Middle frontal gyrus (tissue), 1 donor: Measurements from ENCODE around the gene RGS12.

Experiments used
- DNase-seq: peaks from one replicate; pipeline ENCODE4 v3.0.0-alpha.2; 2015; ENCODE audit warnings: low spot score; ENCODE audit errors: extremely low spot score

The RGS12 gene

DNA sequence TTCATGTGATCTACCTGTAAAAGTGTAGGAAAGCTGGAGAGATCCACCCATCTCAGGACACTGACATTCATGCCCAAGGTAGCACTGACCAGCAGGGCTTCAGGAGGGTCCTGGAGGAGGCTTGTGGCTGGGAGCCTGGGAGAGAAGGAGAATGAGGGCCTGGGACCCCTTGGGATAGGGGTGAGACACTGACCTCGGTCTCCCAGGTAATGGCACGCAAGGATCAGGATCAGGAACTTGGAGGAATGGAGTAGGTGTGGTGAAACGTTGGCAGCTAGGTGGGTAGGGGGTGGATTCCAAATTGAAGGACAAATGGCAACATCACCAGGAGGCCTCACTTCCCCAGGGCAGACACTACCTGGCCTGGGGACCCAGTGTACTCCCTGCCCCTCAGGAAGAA is 12.4 kb upstream of the RGS12 start:
- no peak for DNase-seq

DNA sequence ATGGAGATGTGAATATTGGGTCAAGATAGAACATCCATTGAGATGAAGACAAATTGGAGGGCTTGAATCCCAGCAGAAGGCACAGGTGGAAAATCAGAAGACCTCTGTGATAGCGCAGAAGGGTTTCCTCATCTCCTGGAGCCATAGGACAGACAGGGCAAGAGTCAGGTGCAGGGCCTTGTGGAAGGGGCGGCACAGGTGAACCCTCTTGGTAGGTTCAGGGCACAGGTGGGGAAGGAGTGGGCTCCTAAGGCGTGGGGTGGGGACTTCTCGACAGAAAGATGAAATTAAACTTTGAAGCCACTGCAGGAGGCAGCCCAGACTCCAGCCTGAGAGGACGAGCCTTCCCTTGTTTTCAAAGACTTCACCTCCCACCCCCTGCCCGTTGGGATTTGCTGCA is 9.3 kb upstream of the RGS12 start:
- no peak for DNase-seq

DNA sequence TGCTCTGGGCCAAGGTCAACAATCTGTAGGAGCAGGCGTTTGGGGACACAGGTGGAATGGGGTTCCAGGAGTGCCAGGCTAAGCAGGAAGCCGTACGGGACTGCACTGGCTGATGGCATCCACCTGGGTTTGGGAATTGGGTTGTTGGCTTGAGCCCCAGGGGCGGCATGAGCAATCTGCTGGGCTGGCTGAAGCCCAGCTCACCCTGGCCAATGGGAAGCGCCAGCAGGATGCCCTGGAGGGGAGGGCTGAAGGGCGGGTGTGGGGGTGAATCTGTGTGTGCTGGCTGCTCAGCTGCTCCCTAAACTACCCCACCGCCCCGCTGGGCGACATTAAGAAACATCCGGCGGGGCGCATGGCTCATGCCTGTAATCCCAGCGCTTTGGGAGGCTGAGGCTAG is 8.9 kb upstream of the RGS12 start:
- no peak for DNase-seq

DNA sequence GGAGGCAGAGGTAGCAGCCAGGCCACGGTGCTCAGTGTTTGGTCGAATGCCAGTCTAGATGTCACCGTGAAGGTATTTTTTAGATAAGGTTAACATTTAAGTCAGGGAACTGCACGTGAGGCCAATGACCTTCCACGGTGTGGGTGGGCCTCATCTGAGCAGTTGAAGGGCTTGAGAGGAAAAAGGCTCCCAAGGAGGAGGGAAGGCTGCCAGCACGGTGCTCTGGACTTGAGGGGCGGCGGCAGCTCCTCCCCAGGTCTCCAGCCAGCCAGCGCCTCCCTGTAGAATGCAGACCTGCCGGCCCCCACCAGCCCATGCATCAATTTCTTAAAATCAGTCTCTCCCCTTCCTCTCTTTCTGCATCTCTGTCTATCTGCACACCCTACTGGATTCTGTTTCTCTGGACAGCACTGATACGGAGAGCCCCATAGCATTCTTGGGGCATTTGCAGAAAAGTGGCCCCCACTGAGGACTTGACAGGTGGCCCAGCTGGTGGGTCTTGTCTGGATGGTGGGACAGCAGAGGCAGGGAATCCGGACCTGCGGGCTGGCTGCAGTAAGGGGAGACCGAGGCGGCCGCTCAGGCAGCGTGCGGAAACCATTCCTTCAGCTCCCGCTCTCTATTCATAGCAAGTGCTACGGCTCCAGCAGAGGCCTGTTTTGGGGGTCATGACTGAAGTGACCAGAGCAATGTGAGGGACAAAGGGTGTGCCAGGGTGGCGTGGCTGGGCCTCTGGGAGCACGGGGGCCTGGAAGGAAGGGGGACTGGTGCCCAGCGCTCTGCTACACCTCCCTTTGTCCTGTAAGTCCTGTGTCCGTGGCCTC is 7.9 kb upstream of the RGS12 start:
- no peak for DNase-seq

DNA sequence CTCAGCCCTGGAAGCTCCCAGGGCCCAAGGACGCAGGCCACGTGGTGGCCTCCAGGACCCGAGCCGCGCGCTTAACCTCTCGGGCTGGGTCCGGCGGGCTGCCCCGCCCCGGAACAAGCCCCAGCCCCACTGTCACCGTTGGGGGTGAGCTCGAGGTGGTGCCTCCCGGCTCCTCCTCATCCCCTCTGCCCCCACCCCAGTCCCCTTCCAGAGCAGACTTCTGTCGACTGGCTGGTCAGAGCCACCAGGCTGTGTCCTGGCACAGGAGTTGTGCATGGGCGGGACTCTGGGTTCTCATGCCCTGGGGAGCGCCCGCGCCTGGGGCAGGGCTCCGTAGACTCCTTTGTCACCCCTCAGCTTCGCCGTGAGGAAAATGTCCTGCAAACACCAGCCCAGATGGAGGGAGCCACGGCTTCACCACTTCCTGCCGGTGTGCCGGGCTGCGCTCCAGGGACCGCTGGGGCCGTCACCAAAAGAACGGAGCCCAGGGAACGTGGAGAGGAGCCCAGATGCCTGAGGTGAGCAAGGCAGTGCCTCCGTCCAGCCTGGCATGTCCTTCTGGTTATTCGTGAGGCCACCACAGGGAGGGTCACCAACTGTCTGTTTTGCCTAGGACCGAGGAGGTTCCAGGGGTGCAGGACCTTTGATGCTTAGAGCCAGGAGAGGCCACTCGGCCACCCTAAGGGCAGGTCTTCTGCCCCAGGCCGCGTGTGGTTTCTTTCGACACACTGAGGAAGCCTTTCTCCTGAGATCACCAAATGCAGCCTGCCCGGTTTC is 7.1 kb upstream of the RGS12 start:
- DNase-seq = no peak

DNA sequence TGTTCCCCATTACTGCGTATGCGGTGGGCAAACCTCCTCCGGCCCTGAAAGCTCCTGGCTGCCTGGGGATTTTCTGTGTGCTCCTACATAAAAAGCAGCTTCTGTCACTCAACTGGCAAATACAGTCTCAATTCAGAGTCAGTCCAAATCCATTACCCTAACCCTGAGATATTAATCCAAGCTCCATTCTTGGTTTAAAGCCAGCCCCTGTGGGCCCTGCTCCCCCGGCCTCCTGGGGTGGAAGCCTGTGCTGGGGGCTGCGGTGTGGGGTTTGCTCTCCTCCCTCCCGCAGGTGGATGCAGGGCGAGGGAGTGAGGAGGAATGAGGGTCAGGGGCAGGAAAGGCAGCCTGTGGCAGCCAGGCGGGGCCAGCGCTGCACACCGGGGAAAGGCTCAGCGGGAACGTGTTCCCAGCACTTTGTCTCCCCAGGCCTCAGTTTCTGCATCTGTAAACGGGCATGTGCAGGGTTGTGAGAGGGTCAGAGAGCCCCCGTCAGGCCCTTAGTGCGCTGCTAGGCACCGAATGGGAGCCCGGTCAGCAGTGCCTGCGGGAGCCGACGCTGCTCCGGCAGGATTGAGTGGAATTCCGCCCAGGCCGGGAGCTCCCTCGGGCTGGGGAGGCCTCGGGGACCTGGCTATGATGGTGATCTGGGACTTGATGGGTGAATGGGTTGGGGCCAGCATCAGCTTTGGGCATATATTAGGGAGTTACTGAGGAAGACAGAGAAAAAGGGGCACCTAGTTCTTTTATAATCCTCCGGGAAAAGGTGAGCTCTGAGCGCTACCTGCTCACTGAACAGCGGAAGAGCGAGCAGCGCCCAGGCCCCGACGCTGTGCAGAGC is 6.3 kb upstream of the RGS12 start:
- DNase-seq = no peak

DNA sequence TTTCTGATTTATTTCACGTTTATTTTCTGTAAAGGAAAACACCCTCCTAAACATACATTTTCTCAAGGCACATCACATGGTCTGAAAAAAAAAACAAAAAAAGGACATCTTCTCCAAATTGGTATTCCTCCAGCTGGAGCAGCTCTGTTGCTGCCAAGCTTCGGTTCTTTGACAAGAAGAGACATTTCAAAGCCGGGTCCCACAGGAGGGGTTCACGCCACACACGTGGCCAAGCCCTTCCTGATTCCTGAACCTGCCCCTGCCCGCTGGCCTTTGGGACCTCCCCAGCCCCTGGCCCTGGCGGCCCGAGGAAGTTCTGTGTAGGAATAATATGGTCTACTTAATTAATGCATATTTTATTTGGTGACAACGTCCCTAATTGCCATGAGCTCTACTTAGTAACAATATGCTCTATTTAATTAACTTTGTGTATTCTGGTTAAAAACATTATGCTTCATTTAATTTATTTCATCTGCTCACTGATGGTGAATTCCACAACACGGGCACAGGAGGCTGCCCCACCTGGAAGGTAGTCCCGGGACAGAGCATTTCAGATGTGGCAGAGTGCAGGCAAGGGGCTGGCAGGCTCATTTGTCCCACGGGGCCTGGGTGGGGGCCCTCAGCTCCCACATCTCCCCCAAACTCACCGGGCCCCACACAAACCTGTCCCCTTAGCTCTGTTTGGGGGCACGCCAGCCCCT is 5.4 kb upstream of the RGS12 start:
- DNase-seq = no peak

DNA sequence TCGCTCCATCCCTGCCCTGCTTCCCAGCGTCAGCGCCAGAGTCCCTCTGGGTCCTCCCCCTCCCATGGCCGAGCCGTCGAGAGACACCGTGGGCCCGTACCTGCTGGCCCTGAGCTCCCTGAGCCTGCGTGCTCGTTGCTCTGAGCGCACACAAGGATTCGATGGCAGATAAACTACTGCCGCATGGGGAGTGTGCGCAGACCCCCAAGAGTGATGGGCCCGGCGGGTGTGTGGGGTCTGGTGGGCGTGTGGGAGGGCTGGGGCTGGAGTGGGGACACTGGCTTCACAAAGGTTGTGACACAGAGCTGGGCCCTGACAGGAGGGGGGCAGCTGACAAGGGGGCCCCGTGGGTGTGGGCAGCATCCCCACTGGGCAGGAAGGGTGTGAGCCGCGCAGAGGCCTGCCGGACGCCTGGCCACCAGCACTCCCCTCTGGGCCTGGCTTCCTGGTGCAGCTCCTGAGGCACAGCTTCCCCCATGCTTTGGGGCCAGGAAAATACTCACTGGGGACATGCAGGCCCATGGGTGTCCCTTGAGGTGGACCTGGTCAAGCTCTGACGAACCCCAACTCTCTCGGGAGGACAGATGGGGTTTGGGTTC is 4.8 kb upstream of the RGS12 start:
- DNase-seq = no peak

DNA sequence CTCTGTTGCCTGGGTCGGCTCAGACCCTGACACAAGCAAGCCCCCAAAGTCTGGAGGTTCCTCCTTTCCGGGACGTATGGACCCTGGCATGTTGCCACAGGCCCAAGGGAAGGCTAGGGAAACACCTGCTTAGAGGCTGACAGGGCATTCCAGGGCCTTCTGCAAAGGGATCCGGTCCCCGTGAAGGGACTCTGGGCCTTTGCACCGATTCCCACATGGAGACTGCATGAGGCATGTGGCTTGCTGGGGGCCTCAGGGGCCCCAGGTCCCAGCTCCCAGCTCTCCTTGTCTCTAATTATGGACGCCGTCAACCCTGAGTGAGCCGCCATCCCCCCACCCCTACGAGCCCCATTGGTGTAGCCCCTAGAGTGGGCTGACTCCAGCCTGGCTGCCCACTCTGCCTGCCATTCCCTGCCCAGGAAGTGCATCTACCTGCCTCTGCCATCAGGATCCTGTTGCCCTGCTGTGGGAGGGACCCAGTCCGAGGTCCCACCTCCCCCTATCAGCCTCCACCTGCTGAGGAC is 4.2 kb upstream of the RGS12 start:
- DNase-seq = no peak

DNA sequence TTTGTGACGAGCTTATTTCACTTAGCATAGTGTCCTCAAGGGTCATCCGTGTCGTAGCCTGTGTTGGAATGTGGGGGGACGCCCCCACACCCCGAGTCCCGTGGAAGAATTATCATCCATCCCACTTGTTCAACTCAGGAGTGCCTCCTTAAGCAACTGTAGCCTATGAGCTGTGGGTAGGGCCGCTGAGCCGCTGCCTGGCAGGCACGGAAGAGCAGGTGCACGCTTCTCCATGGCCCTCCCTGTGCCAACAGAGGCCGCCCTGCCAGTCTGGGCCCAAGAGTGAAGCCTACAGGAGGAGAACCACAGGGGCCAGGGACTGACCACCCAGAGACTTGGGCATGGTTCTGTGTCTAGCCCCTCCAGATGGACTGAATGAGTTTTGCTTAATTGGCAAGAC is 2.3 kb upstream of the RGS12 start:
- DNase-seq = no peak

DNA sequence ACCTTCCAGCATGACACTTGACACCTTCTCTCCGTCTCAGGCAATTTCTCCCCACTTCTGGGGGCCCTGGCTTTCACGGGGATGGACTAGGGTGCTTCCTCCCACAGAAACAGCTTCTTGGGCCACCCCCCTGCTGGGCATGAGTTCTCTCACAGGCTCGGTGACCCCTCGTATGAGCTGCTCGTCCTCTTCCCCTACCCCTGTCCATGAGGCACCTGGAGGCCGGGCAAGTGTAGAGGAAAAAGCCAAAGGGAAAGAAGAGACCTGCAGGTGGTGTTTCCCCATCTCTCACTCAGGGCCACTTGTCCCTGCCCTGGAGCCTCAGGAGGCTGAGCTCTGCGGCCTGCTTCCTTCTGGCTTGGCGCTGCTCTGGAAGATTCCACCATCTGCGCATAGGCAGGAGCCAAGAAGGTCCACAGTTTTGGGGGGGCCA is 1.9 kb upstream of the RGS12 start:
- no peak for DNase-seq

DNA sequence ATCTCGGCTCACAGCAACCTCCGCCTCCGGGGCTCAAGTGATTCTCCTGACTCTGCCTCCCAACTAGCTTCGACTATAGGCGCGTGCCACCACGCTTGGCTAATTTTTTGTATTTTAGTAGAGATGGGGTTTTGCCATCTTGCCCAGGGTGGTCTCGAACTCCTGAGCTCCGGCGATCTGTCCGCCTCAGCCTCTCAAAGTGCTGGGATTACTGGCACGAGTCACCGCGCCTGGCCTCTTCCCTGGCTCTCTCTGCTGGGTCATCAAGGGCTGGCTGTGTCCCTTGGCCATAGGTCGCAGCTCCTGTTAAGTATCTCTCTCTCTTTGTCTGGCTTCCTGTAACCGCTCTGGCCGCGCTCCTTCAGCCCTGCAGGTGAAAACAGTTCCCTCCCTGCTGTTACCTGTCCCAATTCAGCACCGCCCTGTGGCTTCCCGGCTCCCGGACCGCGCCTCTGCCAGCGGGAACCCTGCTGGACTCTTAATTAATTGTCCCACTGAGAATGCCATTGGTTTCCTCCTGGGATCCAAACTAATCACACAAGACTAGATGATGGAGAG is 1.3 kb upstream of the RGS12 start:
- no peak for DNase-seq

DNA sequence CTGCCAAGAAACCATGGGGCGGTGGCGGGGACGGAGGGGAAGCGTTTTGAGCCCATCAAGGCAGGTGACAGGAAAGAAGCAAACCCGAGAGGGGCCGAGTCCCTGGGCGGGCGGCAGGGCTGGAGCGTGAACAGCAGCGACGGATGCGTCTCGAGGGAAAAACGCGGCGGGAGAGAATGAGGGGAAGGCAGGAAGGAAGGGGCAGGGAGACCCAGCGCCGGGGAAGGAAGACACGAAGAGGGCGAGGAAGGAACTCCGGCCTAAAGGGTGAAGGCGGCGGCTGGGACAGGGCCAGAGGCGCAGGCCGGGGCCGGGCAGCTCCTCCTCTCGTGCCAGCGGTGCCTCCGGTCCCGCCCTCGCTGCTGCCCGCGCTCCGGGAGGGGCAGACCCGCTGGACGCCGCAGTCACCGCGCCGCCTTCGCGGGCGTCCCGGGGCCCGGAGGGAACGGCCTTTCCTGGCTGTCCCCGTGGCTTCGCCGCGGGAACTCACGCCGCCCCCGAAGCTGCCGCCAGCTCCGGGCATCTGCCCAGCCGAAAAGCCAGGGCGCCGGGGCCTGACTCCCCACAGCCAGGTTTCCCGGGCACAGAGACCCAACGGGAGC is 751 bp upstream of the RGS12 start:
- no peak for DNase-seq

DNA sequence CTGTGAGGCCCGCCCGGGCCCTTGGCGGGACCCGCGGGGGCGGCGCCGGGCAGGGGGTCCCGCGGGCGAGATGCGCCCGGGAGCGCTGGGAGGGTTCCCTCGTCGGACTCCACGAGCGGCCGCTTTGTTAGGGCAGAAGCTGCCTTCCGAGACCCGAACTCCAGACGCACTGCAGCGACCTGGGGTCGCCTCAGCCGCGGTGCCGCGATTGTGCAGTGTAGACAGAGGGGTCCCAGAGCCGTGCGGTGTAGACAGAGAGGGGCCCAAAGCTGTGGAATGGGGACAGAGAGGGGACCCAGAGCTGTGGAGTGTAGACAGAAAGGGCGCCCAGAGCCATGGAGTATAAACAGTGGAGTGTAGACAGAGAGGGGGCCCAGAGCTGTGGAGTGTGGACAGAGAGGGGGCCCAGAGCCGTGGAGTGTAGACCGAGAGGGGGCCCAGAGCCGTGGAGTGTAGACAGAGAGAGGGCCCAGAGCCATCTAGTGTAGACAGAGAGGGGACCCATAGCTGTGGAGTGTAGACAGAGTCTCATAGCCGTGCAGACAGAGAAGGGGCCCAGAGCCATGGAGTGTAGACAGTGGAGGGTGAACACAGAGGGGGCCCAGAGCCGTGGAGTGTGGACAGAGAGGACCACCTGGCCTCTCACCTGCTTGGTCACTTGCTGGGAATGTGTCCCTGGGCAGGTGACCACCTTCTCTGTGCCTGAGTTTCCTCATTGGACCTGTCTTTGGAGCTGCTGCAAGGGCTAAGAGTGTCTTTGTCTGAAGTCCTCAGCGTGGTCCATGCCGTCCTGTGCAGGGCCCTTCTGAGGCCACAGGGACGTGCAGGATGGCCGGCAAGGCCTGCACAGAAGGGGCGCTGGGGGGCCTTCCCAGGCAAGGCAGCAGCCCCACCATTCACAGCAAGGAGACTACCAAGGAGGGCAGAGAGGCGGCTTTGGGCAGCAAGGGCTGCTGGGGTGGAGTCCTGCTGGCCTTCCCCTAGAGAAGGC is 875 bp downstream of the RGS12 start:
- DNase-seq = no peak

DNA sequence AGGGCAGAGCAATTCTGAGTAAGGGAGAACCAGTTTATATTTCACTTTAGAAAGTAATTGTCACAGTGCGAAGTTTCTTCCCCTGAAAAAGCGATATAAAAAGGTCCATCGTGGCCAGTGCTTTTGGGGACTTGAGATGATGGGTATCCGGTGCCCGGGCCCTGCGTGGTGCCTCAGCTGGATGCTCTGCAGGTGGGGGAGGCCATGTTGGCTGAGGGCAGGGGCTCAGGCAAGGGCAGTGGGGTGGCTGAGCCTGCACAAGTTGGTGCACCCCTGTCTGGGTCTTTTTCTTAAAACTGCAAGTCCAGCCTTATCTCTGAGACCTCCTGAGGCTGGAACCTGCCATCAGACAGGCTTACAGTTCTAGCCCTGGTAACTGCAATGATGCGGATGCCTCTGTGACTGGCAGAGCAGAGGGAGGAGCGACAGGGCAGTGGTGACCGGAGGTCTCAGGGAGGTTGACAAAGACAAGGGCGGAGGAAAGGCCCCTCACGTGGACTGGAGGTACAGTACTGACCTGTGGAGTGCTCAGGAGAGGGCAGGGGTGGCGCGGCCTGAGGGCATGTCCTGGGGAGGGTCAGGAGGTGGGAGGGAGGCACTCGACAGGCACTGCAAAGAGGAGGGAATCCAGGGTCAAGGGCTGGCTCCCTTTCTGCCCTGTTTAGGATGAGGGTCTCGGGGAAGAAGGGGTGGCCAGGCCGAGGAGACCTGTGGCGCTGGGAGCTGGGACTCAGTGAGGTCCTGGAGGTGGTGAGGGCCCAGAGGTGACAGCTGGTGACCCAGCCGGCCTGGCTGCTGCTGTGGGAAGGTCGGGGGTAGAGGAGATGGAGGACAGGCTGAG is 1.8 kb downstream of the RGS12 start:
- no peak for DNase-seq

DNA sequence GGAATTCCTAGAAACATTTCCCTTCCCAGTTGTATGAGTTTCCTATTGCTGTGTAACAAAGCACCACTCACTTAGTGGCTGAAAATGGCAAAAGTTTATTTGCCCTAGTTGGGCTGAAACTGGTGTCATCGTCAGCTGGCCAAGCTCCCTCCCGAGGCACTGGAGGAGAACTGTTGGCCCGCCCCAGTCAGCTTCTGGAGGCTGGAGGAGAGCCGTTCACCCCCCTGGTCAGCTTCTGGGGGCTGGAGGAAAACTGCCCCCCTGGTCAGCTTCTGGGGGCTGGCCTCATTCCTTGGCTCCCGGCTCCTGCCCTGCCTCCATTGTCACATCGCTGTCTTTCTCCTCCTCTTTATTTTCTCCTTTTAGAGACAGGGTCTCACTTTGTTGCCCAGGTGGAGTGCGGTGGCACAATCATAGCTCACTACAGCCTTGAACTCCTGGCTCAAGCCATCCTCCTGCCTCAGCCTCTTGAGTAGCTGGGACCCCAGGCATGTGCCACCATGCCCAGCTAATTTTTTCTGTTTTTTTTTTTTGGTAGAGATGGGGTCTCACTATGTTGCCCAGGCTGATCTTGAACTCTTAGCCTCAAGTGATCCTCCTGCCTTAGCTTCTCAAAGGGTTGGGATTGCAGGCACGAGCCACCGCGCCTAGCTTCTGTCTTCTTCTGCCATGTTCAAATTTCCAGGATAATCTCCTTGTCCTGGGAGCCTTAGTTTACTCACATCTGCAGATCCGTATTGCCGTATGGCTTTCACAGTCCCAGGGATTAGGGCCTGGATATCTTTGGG is 3.2 kb downstream of the RGS12 start:
- no peak for DNase-seq

DNA sequence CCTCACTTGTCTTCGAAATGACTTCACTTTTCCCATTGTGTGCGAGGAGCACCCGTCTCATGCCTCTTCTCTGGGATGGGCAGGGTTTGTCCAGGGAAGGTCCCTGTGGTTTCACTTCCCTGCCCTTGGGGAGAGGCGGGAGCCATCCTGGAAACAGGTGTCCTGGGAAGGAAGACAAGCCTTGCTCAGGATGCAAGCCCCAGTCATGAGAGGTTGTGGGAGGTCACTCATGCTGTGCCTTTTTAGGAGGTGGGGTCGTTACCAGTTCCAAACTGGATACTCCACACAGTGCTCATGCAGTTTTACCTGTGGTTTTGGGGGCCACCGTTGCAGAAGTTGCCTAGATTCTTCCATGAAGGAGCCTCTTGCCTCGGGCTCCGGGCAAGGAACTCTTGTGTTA is 3.8 kb downstream of the RGS12 start:
- DNase-seq = no peak
